H9 (cell line): ENCODE measurements around the gene DEFB121. TPM values are rescaled to one million over a fixed set of nuclear protein-coding genes. Genes with fewer than 3 reads are reported as not detected.

Experiments
- DNase-seq: peaks from one replicate; pipeline ENCODE4 v3.0.0-alpha.2; 2017
- H2AFZ ChIP-seq: one replicate; pipeline ENCODE4 v1.6.1; 2013; ENCODE audit warnings: mild to moderate bottlenecking, low read length, control low read depth, moderate library complexity
- H2AK5ac ChIP-seq: 2 replicates; pipeline ENCODE4 v1.6.1; 2013; ENCODE audit warnings: low read length, control low read depth, mixed read lengths; ENCODE audit not compliant: insufficient read length
- H2BK120ac ChIP-seq: one replicate; pipeline ENCODE4 v1.6.1; 2013; ENCODE audit warnings: low read depth, mild to moderate bottlenecking, low read length, control low read depth, inconsistent platforms; ENCODE audit not compliant: poor library complexity, severe bottlenecking
- H2BK12ac ChIP-seq: 2 replicates; pipeline ENCODE4 v1.6.1; 2013; ENCODE audit warnings: low read length, control low read depth, mixed read lengths, low read depth; ENCODE audit not compliant: insufficient read length
- H2BK15ac ChIP-seq: 2 replicates; pipeline ENCODE4 v1.6.1; 2013; ENCODE audit warnings: low read depth, low read length, control low read depth
- H2BK20ac ChIP-seq: one replicate; pipeline ENCODE4 v1.6.1; 2013; ENCODE audit warnings: low read depth, mild to moderate bottlenecking, low read length, control low read depth, inconsistent platforms; ENCODE audit not compliant: poor library complexity, severe bottlenecking
- H2BK5ac ChIP-seq: 2 replicates; pipeline ENCODE4 v1.6.1; 2013; ENCODE audit warnings: low read length, control low read depth, mixed read lengths; ENCODE audit not compliant: insufficient read length
- H3K14ac ChIP-seq: 2 replicates; pipeline ENCODE4 v1.6.1; 2013; ENCODE audit warnings: low read length, control low read depth; ENCODE audit not compliant: insufficient read depth
- H3K18ac ChIP-seq: 2 replicates; pipeline ENCODE4 v1.6.1; 2013; ENCODE audit warnings: low read depth, mild to moderate bottlenecking, mixed read lengths, low read length, control low read depth; ENCODE audit not compliant: insufficient read length
- H3K23ac ChIP-seq: 2 replicates; pipeline ENCODE4 v1.6.1; 2013; ENCODE audit warnings: low read length, control low read depth, mixed read lengths, low read depth; ENCODE audit not compliant: insufficient read length
- H3K23me2 ChIP-seq: 2 replicates; pipeline ENCODE4 v1.6.1; 2013; ENCODE audit warnings: low read depth, mild to moderate bottlenecking, mixed read lengths, low read length, control low read depth; ENCODE audit not compliant: insufficient read length, poor library complexity, severe bottlenecking
- H3K27ac ChIP-seq: 2 replicates; pipeline ENCODE4 v1.5.1; 2013; ENCODE audit warnings: low read length, control low read depth, mixed read lengths, low read depth; ENCODE audit not compliant: insufficient read length
- H3K27me3 ChIP-seq: 2 replicates; pipeline ENCODE4 v1.6.1; 2013; ENCODE audit warnings: low read length, control low read depth, inconsistent platforms; ENCODE audit not compliant: insufficient read depth
- H3K4ac ChIP-seq: 2 replicates; pipeline ENCODE4 v1.6.1; 2013; ENCODE audit warnings: low read depth, mild to moderate bottlenecking, control low read depth, inconsistent platforms, low read length, moderate library complexity
- H3K4me1 ChIP-seq: 2 replicates; pipeline ENCODE4 v1.6.1; 2013; ENCODE audit warnings: low read length, control low read depth, inconsistent platforms; ENCODE audit not compliant: insufficient read depth
- H3K4me2 ChIP-seq: 2 replicates; pipeline ENCODE4 v1.6.1; 2013; ENCODE audit warnings: low read length, control low read depth, mixed read lengths; ENCODE audit not compliant: insufficient read length, insufficient read depth
- H3K56ac ChIP-seq: 2 replicates; pipeline ENCODE4 v1.6.1; 2013; ENCODE audit warnings: low read depth, mild to moderate bottlenecking, mixed read lengths, low read length, control low read depth; ENCODE audit not compliant: insufficient read length
- H3K79me1 ChIP-seq: 2 replicates; pipeline ENCODE4 v1.6.1; 2013; ENCODE audit warnings: low read depth, mild to moderate bottlenecking, moderate library complexity, low read length, control low read depth, inconsistent platforms; ENCODE audit not compliant: insufficient read depth, poor library complexity, severe bottlenecking
- H3K79me2 ChIP-seq: 2 replicates; pipeline ENCODE4 v1.6.1; 2013; ENCODE audit warnings: low read length, control low read depth, inconsistent platforms; ENCODE audit not compliant: insufficient read depth
- H3K9ac ChIP-seq: 2 replicates; pipeline ENCODE4 v1.6.1; 2013; ENCODE audit warnings: low read length, control low read depth, mixed read lengths; ENCODE audit not compliant: insufficient read length; ENCODE audit errors: extremely low read depth
- H3K9me3 ChIP-seq: one replicate; pipeline ENCODE4 v1.6.1; 2013; ENCODE audit warnings: low read depth, low read length, inconsistent platforms; ENCODE audit not compliant: control insufficient read depth
- H3T11ph ChIP-seq: one replicate; pipeline ENCODE4 v1.6.1; 2013; ENCODE audit warnings: mild to moderate bottlenecking, low read length, control low read depth, inconsistent platforms
- H4K20me1 ChIP-seq: one replicate; pipeline ENCODE4 v1.6.1; 2013; ENCODE audit not compliant: control insufficient read depth, insufficient read length, insufficient read depth
- H4K5ac ChIP-seq: 2 replicates; pipeline ENCODE4 v1.6.1; 2013; ENCODE audit warnings: low read depth, mild to moderate bottlenecking, mixed read lengths, low read length, control low read depth; ENCODE audit not compliant: insufficient read length
- H4K8ac ChIP-seq: replicated peaks from 2 replicates; pipeline ENCODE4 v1.6.1; 2013; ENCODE audit warnings: low read length, control low read depth, mixed read lengths, low read depth; ENCODE audit not compliant: insufficient read length
- H4K91ac ChIP-seq: 2 replicates; pipeline ENCODE4 v1.6.1; 2013; ENCODE audit warnings: low read depth, mild to moderate bottlenecking, moderate library complexity, mixed read lengths, low read length, control low read depth; ENCODE audit not compliant: insufficient read length
- H3K27ac Mint-ChIP-seq, 3 experiments: 2 replicates in 2 of 3; 3 replicates in 1 of 3; pipeline ENCODE4 v1.8.0; 2020 to 2021; ENCODE audit warnings: mixed read lengths in 3 of 3, mild to moderate bottlenecking in 1 of 3, moderate library complexity in 1 of 3
- H3K27me3 Mint-ChIP-seq: 2 replicates; pipeline ENCODE4 v1.8.0; 2021; ENCODE audit warnings: low read depth, mild to moderate bottlenecking, moderate library complexity, mixed read lengths
- H3K36me3 Mint-ChIP-seq, 3 experiments: 2 replicates in 2 of 3; 3 replicates in 1 of 3; pipeline ENCODE4 v1.8.0; 2020 to 2021; ENCODE audit warnings: low read depth in 3 of 3, mixed read lengths in 3 of 3; ENCODE audit not compliant: insufficient read depth in 1 of 3
- H3K4me1 Mint-ChIP-seq, 2 experiments: 2 replicates each; pipeline ENCODE4 v1.8.0; 2020; ENCODE audit warnings: mixed read lengths in 2 of 2
- H3K4me3 Mint-ChIP-seq, 2 experiments: 2 replicates in 1 of 2; 3 replicates in 1 of 2; pipeline ENCODE4 v1.8.0; 2020 to 2021; ENCODE audit warnings: mild to moderate bottlenecking in 2 of 2, mixed read lengths in 2 of 2, moderate library complexity in 1 of 2
- H3K9me3 Mint-ChIP-seq, 2 experiments: 2 replicates in 1 of 2; 3 replicates in 1 of 2; pipeline ENCODE4 v1.8.0; 2020; ENCODE audit warnings: mild to moderate bottlenecking in 2 of 2, mixed read lengths in 2 of 2, moderate library complexity in 1 of 2
- CTCF ChIP-seq: fragments of 200-600 bp; sonication (generic); conservative IDR thresholded peaks from 3 replicates; pipeline ENCODE4 v1.8.0; 2021; ENCODE audit warnings: antibody characterized with exemption, mild to moderate bottlenecking
- WGBS: extraction: QIAGEN DNeasy Blood & Tissue Kit; methylation state at CpG from one replicate; pipeline ENCODE4 v1.1.7; 2013; ENCODE audit warnings: missing lambda C conversion rate, low lambda C conversion rate, mixed read lengths; ENCODE audit not compliant: insufficient read length; ENCODE audit errors: extremely low coverage; 5-methylcytosine and 5-hydroxymethylcytosine counted together
- total RNA-seq: library from RNA; stranded (reverse); gene quantifications from 2 replicates; pipeline ENCODE4 v1.2.1, GENCODE V29; 2021

Gene DEFB121
- total RNA-seq, 1 experiment from 2014 or later, result not detected

DNA sequence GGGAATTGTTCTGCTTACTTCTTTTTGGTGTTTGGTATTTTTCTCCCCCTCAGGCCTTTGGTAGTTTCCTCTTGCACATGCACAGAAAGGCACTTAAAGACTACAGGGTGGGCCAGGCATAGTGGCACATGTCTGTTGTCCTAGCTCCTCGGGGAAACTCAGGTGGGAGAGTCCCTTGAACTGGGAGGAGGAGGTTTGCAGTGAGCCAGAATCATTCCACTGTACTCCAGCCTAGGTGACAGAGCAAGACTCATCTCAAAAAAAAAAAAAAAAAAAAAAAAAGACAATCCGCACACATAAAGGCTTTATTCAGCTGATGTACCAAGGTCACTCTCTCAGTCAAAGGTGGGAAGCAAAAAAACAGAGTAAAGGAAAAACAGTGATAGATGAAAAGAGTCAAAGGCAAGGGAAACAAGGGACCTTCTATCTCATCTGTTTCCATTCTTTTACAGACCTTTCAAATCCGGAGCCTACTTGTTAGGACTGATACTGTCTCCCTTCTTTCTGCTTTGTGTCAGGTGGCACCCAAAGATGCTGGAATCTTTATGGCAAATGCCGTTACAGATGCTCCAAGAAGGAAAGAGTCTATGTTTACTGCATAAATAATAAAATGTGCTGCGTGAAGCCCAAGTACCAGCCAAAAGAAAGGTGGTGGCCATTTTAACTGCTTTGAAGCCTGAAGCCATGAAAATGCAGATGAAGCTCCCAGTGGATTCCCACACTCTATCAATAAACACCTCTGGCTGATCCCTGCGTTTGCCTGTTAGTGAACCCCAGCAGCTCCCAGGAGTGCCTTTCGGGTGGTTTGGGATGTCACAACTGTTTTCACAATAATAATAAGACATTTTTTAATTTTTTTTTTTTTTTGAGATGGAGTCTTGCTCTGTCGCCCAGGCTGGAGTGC lies 43.7 kb upstream of the DEFB121 start:
- H2BK120ac ChIP-seq, result no peak overlapping the region
- Mint-ChIP-seq H3K36me3 (peaks cover 2 to 49% (median 11%) of the 10 kb centered on the region in 3 experiments; a peak in 5 of 7 replicates), H3K9me3 (peaks cover 81 to 88% of the 10 kb centered on the region in 2 experiments), H3K4me3 (no peak overlapping the region), H3K4me1 (no peaks in the 10 kb centered on the region), H3K27ac (no peak overlapping the region), H3K27me3 (peaks cover 10% of the 10 kb centered on the region)
- no peak overlapping the region for H3K14ac ChIP-seq
- no peak overlapping the region for H3K56ac ChIP-seq
- no peaks in the 10 kb centered on the region for H4K20me1 ChIP-seq
- no peak overlapping the region for H3K4me2 ChIP-seq
- no peak overlapping the region for H2AK5ac ChIP-seq
- H3K4ac ChIP-seq, result no peak overlapping the region
- DNase-seq, result no peak
- no peak overlapping the region for H3T11ph ChIP-seq
- H3K18ac ChIP-seq, result no peak overlapping the region
- no peak overlapping the region for H3K23ac ChIP-seq
- no peak overlapping the region for H3K27ac ChIP-seq
- H2BK15ac ChIP-seq, result no peak overlapping the region
- H4K8ac ChIP-seq, result no peak overlapping the region
- H4K91ac ChIP-seq, result no peak overlapping the region
- H3K4me1 ChIP-seq, result no peaks in the 10 kb centered on the region
- no peak for TF ChIP-seq CTCF
- peaks cover 53% of the 10 kb centered on the region for H3K9me3 ChIP-seq
- H3K23me2 ChIP-seq, result no peaks in the 10 kb centered on the region
- H2BK5ac ChIP-seq, result no peak overlapping the region
- H2BK12ac ChIP-seq, result no peak overlapping the region
- H3K79me2 ChIP-seq, result no peaks in the 10 kb centered on the region
- H2BK20ac ChIP-seq, result no peak overlapping the region
- H3K9ac ChIP-seq, result no peak overlapping the region
- H3K79me1 ChIP-seq, result no peaks in the 10 kb centered on the region
- H2AFZ ChIP-seq, result no peak overlapping the region
- H4K5ac ChIP-seq, result no peak overlapping the region
- no peaks in the 10 kb centered on the region for H3K27me3 ChIP-seq
- no CpG with 5 or more reads among the region's 8 CpGs for WGBS
